Lung (tissue), 12 donors: Measurements from ENCODE around the gene SMURF1. TPM values are rescaled to one million over a fixed set of nuclear protein-coding genes. Genes with fewer than 3 reads are reported as not detected.

Experiments
- ATAC-seq: fragments of 200-7000 bp; cut with Tn5 transposase; one replicate; pipeline ENCODE4 v1.9.1; 2020; ENCODE audit warnings: moderate number of reproducible peaks; ENCODE audit not compliant: insufficient read depth, low FRiP score
- DNase-seq, 3 donors: peaks; one replicate each; pipeline ENCODE4 v3.0.0-alpha.2; 2013 to 2017
- H3K27ac ChIP-seq, 2 donors: one replicate each; pipeline ENCODE4 v1.5.1; 2013; ENCODE audit warnings: mild to moderate bottlenecking in 2 of 2, moderate library complexity in 2 of 2, control low read depth in 1 of 2, inconsistent platforms in 1 of 2, low read depth in 1 of 2, low read length in 1 of 2
- H3K27me3 ChIP-seq, 3 donors: one replicate each; pipeline ENCODE4 v1.5.1; 2013; ENCODE audit warnings: low read length in 2 of 3; ENCODE audit not compliant: control insufficient read depth in 3 of 3, insufficient read depth in 3 of 3
- H3K36me3 ChIP-seq, 4 donors: one replicate each; pipeline ENCODE4 v1.5.1; 2013; ENCODE audit warnings: low read length in 4 of 4, mild to moderate bottlenecking in 1 of 4, moderate library complexity in 1 of 4; ENCODE audit not compliant: control insufficient read depth in 4 of 4, insufficient read depth in 4 of 4
- H3K4me1 ChIP-seq, 5 donors: one replicate each; pipeline ENCODE4 v1.5.1; 2013; ENCODE audit warnings: low read length in 5 of 5, mild to moderate bottlenecking in 2 of 5, moderate library complexity in 1 of 5; ENCODE audit not compliant: control insufficient read depth in 5 of 5, insufficient read depth in 5 of 5
- H3K4me3 ChIP-seq: one replicate; pipeline ENCODE4 v1.5.1; 2013; ENCODE audit warnings: mild to moderate bottlenecking, control low read depth, moderate library complexity
- H3K9ac ChIP-seq, 2 donors: one replicate each; pipeline ENCODE4 v1.5.1; 2013; ENCODE audit warnings: low read length in 2 of 2, control low read depth in 1 of 2; ENCODE audit not compliant: insufficient read depth in 1 of 2
- H3K9me3 ChIP-seq, 4 donors: one replicate each; pipeline ENCODE4 v1.5.1; 2013; ENCODE audit warnings: low read length in 3 of 4, mild to moderate bottlenecking in 1 of 4, moderate library complexity in 1 of 4; ENCODE audit not compliant: control insufficient read depth in 4 of 4, insufficient read depth in 3 of 4
- CTCF ChIP-seq: IDR thresholded peaks from 2 replicates; pipeline ENCODE4 v1.5.1; 2012; ENCODE audit warnings: mild to moderate bottlenecking; ENCODE audit errors: control extremely low read depth, extremely low read depth
- WGBS, 2 donors: extraction: QIAGEN DNeasy Blood & Tissue Kit; methylation state at CpG; one replicate each; pipeline ENCODE4 v1.1.7; 2013; 5-methylcytosine and 5-hydroxymethylcytosine counted together
- polyA plus RNA-seq, 2 donors: library from polyadenylated mRNA; stranded (reverse); fragments of 200-250 nt; gene quantifications; one replicate each; pipeline ENCODE4 v1.2.1, GENCODE V29; 2013
- total RNA-seq, 2 donors: library from RNA; depleted of rRNA in 1 of 2; stranded (reverse); fragments of >200 nt in 1 of 2; gene quantifications; one replicate each; pipeline ENCODE4 v1.2.1, GENCODE V29; 2014 to 2021
- donor health status: control.
- donor health status: control.
- donor health status: Bipolar disorder and iron deficiency.
- donor health status: healthy.
- donor health status: DM: yes; HTN: yes; CAD: no.

Gene SMURF1
- total and polyA plus RNA-seq, 4 donors = 9.0 to 36.4 (median 21.5) TPM

- Histone ChIP-seq H3K4me1 (no peaks in the 10 kb centered on the region), H3K27me3 (no peaks in the 10 kb centered on the region), H3K27ac (no peak overlapping the region), H3K36me3 (peaks cover 24 to 60% (median 41%) of the 10 kb centered on the region in 4 donors), H3K9ac (no peak overlapping the region), H3K9me3 (no peaks in the 10 kb centered on the region), H3K4me3 (no peak overlapping the region)
- no peak for ATAC-seq
- 96 to 97% methylated on average over 13 of the region's 13 CpGs for WGBS, 2 donors
- no peak for TF ChIP-seq CTCF
- no peak for DNase-seq
These were observed 131.2 kb downstream of the SMURF1 start for GRCh38 chr7:99012722-99013121.

GRCh38 chr7:99011706-99012404, 132.1 kb downstream of the SMURF1 start:
- ATAC-seq = no peak
- H3K36me3 ChIP-seq = peaks cover 24 to 62% (median 43%) of the 10 kb centered on the region in 4 donors
- TF ChIP-seq CTCF = no peak
- no peak overlapping the region for H3K4me3 ChIP-seq
- 95 to 96% methylated on average over 36 of the region's 36 CpGs for whole genome bisulfite sequencing, 2 donors
- no peaks in the 10 kb centered on the region for H3K27me3 ChIP-seq
- H3K9ac ChIP-seq = no peak overlapping the region
- H3K9me3 ChIP-seq = no peaks in the 10 kb centered on the region
- no peak for DNase-seq
- H3K27ac ChIP-seq = no peak overlapping the region
- H3K4me1 ChIP-seq = no peaks in the 10 kb centered on the region

GRCh38 chr7:99011341-99011705, 132.6 kb downstream of the SMURF1 start:
- H3K4me1 ChIP-seq = no peaks in the 10 kb centered on the region
- no peak for DNase-seq
- H3K27me3 ChIP-seq = no peaks in the 10 kb centered on the region
- ATAC-seq = no peak
- no peak overlapping the region for H3K9ac ChIP-seq
- no peak for TF ChIP-seq CTCF
- H3K4me3 ChIP-seq = no peak overlapping the region
- no peak overlapping the region for H3K27ac ChIP-seq
- H3K9me3 ChIP-seq = no peaks in the 10 kb centered on the region
- 98% methylated on average over 24 of the region's 24 CpGs for WGBS, 2 donors
- H3K36me3 ChIP-seq = peaks cover 24 to 67% (median 48%) of the 10 kb centered on the region in 4 donors

- WGBS, 2 donors = 87 to 89% methylated on average over 9 of the region's 9 CpGs
- ATAC-seq (no peak), DNase-seq (no peak)
- no peak for TF ChIP-seq CTCF
- Histone ChIP-seq H3K9ac (no peak overlapping the region), H3K36me3 (peaks cover 24 to 73% (median 45%) of the 10 kb centered on the region in 4 donors), H3K4me3 (no peak overlapping the region), H3K27ac (no peak overlapping the region), H3K4me1 (no peaks in the 10 kb centered on the region), H3K9me3 (no peaks in the 10 kb centered on the region), H3K27me3 (no peaks in the 10 kb centered on the region)
These were observed 133.6 kb downstream of the SMURF1 start for GRCh38 chr7:99010281-99010680.
